Measurements from ENCODE around the gene ADGRL2.

DNA sequence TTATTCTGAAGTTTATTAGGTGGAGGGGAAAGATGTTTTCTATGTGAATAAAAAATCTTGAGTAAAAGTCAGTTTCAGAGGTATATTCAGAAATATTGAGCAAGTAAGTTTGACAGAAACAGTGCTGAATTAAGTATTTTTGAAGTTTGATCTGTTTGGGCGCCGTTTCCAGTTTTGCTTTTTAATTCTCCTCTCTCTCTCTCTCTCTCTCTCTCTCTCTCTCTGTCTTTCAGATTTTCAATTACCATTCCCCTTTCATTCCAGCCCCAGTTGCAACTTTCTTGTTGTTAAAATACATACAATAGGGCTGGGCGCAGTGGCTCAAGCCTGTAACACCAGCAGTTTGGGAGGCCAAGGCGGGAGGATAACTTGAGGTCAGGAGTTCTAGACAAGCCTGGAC lies 24.0 kb downstream of the ADGRL2 start:
- TF ChIP-seq, protein P1, sequence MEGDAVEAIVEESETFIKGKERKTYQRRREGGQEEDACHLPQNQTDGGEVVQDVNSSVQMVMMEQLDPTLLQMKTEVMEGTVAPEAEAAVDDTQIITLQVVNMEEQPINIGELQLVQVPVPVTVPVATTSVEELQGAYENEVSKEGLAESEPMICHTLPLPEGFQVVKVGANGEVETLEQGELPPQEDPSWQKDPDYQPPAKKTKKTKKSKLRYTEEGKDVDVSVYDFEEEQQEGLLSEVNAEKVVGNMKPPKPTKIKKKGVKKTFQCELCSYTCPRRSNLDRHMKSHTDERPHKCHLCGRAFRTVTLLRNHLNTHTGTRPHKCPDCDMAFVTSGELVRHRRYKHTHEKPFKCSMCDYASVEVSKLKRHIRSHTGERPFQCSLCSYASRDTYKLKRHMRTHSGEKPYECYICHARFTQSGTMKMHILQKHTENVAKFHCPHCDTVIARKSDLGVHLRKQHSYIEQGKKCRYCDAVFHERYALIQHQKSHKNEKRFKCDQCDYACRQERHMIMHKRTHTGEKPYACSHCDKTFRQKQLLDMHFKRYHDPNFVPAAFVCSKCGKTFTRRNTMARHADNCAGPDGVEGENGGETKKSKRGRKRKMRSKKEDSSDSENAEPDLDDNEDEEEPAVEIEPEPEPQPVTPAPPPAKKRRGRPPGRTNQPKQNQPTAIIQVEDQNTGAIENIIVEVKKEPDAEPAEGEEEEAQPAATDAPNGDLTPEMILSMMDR (IDR thresholded peaks at IDR 0.05 in 8 of 11, conservative IDR thresholded peaks at IDR 0.05 in 3 of 11) = no peak
- TF ChIP-seq POLR2AphosphoS5 (IDR thresholded peaks at IDR 0.05) = no peak
